T-helper 2 cell treated with Interferon-gamma antibody and Interleukin-4, amounts not matched to agents 100 ng/mL and 5 ng/mL, for 36 hours (primary cell): Measurements from ENCODE around the gene CCDC91. TPM values are rescaled to one million over a fixed set of nuclear protein-coding genes. Genes with fewer than 3 reads are reported as not detected.

ENCODE experiments used
- intact Hi-C: fragments of 100-400 bp; cut with micrococcal nuclease; formaldehyde crosslinking; loops from one replicate; pipeline ENCODE4 v1.15.1; 2023
- total RNA-seq: library from RNA; stranded (reverse); gene quantifications from 2 replicates; pipeline ENCODE4 v1.2.3, GENCODE V29; 2022

CCDC91 gene, protein sequence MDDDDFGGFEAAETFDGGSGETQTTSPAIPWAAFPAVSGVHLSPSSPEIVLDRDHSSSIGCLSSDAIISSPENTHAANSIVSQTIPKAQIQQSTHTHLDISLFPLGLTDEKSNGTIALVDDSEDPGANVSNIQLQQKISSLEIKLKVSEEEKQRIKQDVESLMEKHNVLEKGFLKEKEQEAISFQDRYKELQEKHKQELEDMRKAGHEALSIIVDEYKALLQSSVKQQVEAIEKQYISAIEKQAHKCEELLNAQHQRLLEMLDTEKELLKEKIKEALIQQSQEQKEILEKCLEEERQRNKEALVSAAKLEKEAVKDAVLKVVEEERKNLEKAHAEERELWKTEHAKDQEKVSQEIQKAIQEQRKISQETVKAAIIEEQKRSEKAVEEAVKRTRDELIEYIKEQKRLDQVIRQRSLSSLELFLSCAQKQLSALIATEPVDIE
- total RNA-seq: 16.5 TPM in 2 replicates

DNA sequence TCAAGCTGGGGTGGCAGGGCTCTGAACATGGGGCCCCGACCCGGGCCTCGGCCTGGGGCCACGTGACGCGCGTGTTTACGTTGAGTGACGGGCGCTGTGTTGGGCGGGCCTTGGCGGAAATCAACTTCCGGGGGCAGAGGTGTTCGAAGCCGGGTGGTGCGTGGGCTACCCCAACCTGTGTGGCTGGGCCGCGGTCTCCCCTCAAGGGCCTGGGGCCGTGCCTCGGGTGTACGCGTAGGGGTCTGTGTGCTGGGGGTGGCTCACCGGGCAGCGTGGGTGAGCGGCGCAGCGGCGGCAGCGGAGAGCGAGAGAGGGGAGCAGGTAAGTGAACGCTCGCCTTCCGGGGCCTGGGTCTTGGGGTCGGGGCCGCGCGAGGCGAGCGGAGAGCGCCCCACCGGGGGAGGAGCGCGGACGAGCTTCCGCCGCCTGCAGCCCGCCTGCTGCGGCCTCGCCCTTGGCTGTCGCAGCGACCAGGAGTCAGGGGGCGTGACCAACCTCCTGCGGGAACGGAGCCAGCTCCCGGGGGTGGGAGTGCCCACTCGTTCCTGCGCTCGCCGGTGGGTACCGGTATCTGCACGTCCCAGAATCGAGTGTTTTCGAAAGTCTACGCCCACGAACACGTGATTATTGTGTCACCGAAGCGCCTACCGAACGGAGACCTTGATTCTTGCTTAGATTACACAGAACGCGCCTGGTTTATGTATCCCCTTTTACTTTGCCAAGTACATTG, at the start of gene CCDC91:
TSS of gene CCDC91 (plus strand) at position 136 of the 730 bp plus-strand sequence. CDS start 66,760 bp downstream, outside the sequence.
- intact Hi-C loops: loop anchor here (1.0 to 10.0 kb wide), 7 partner anchors 32 to 1190 kb away; partner anchors contain the start of genes ERGIC2, MRPS35 and PPFIBP1

DNA sequence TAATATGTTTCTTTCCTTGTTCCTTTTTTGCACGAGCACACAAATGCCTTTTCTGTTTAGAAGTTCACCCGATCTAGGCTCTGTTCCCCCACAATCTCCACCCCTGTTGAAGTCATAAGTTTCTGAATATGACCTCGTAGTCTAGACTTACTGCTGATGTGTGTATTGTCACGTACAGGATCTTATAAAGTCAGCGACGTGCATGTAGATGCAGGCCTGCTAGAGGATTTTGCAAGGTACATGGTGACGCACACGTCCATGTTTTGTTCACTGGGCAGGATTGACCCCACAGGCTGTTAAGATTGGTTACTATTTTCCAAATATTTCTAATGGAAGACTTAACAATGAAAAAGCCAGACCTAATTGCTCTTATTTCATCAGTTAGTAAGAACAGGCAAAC, 46.2 kb upstream of the CCDC91 start:
- intact Hi-C loops: no loop called here

DNA sequence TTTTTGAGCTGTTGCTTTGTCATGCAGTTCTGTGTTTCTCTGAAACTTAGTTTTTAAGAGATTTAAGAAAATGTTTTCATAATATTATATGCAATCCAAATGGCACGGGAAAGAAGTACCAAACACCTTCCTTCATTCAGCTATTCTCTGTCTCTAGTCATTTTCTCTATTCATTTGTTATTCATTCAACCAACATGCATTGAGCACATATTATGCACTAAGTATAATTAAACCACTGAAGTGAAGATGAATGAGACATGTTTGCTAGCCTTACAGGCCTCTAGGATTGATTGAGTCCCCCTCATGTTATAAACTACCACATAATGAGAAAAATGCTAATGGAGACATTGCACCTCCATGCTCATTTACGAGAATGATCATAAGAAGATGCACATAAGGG, 45.7 kb upstream of the CCDC91 start:
- intact Hi-C loops: no loop called here

DNA sequence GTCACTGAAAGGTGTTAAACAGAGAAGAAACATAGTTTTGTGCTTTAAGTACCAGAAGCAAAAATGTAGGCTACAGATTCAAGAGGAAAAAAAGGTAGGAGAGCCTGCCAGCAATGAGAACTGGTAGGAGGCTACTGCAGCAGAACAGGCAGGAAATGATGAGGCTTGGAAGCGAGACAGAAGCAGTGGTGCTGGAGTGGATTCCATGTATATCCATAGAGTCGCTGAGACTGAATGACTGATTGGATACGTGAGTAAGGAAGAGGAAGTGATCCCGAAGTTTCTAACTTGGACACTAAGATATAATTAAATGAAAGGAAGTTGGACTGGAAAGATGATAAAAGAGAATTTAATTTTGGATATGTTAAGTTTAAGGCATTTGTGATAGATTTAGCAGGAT, 45.0 kb upstream of the CCDC91 start:
- intact Hi-C loops: no loop called here

DNA sequence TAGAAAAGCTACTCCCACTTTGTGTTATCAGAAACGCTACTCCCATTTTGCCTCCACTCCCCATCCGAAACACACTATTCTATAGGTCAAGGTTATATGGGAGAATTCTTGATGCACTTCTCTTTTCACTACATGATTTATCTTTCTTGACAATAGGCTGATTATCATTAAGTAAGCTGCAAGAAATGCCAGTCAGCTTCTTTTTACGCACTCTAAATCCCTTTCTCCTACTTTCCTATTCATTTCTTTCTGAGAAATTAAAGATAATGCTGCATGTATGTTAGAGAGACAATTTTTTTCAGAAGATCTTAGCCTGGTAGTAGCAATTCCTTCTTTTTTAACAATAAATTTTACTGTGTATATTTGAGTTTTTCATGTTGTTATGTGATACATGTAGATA, 41.0 kb upstream of the CCDC91 start:
- intact Hi-C loops: no loop called here

DNA sequence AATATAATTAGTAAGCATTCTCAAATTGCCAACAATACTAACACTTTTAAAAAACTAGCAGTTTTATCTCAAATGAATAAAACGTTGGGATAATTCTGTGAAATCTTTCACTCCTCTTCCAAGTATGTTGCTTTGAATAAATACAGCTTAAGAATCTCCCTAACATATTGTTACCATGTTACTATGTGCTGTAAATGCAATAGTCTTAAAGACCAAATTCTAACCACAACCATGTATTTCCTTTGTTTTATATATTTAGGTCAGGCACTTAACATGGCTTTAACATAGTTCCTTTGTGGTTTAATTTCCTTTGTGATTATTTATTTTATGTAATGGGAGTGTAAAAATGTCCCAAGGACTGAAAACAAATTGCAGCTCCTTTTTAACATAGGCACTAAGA, 33.9 kb upstream of the CCDC91 start:
- intact Hi-C loops: no loop called here

DNA sequence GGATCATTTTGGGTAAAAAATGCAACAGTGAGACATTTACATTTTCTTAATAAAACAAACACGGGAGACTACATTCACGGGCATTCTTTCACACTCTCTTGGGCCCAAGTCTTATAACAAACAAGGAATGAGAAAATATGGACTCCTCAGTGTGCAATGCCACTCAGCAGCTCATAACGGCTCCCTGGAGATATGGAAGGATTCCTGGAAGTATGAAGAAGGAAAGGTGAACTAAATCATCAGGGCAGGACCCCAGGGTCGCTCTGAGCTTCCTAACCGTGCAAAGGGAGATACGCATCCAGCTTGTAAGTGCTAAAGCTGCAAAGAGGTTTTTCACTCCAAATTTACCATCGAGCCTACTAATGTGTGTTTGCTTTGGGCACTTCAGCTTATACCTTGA, 33.5 kb upstream of the CCDC91 start:
- intact Hi-C loops: no loop called here

DNA sequence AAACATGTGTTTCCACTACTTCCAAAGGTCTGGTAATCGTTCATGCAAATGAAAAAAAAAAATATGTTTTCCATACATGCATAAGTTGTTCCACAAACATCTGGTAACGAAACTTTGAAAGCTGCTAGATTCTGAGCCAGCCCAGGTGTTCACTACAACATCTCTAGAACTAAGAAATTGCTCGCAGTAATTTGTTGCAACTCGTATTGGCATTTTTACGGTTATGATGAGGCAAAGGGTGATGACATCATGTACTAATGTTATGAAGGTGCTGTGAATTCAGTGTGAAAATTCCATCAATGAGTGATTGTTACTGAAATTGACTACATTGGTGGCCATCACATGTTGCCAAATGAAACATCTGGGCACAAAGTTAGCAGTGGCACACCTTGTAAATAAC, 31.9 kb upstream of the CCDC91 start:
- intact Hi-C loops: no loop called here

DNA sequence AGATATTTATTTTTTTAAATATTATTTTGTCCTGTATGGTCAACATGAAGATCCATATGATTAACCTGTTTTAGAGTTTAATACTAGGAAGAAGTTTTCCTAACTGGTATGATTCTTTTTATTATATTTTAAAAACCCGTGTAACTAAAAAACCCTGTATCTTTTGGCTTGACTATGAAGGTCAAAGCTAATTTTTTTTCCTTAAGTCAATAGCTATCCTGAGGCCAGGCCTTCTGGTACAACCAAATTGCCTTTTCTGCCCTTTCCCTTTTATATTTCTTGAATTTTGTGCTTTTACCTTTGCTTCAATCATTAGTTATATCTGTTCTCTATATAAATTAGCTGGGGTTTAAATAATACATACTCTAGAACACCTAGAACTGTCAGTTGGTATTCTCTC, 30.6 kb upstream of the CCDC91 start:
- intact Hi-C loops: no loop called here

DNA sequence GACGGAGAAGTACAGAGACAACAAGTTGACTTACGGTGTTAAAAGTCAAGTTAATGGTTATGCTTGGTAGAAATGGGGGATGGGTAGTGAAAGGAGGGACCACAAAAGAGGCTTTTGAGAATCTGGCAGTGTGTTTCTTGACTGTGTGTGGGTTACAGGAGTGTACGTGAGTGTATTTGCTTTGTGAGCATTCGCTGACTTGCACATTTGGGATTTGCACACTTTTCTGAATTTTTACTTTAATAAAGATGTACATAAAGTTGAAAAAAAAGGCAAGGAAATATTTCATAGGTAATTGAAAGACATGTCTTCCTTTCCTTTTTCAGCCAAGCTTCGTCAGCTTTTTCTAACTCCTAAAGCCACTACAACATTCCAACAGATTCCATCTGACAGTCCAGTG, 28.6 kb upstream of the CCDC91 start:
- intact Hi-C loops: no loop called here

DNA sequence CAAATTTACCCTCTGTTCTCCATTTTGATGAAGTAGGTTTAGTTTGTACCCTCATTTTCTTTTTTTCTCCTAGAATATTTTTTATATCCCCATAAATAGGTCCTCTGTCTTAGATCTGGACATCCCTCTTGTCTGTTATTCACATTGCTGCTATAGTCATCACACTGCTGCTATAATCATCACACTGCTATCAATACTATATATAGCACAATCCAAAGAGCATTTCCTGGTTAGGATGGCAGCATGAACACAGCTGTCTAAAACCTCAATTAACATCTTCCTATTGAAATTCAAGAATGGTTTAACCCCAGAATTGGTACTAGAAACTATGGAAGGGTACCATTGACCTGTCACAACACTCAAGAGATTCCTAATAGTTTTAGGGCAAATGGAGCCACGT, 27.6 kb upstream of the CCDC91 start:
- intact Hi-C loops: no loop called here

DNA sequence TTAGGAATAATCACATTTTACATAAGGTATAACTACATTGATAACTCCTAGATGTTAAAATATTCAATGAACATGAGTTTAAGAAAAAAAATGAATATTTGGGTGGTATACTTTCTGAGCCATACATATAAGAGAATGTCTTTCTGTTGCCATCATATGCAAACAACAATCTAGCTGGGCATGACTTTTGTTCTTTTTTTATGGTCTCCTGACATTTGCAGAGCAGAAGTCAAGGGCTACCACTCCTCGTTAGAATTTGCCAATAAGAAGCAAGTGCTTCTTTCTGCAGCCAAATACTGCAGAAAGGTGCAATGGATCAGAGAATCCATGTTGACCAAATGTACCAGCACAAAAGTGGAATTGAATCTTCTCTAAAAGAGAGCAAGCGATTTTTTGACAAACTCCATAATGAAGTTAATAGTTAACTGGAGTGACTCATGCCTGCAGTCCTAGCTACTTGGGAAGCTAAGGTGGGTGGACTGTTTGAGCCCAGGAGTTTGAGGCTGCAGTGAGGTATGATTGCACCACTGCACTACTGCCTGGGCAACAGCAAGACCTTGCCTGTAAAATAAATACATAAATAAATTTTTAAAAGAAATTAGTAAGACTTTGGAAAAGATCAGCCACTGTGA, 25.5 kb upstream of the CCDC91 start:
- intact Hi-C loops: no loop called here

DNA sequence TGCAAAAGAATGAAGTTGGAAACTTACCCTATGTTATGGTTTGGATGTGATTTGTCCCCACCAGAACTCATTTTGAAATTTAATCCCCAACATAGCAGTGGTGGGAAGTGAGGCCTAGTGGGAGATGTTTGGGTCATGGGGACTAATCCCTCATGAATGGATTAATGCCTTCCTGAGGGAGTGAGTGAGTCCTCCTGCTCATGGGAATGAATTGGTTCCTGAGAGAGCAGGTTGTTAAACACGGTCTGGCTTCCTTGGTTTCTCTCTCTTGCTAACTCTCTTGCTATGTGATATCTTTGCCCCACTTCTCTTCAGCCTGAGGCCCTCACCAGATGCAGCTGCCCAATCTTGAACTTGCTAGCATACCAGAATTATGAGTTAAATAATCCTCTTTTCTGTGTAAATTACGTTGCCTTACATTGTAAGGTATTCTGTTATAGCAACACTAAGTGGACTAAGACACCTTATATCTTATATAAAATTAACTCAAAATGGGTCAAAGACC, 22.2 kb upstream of the CCDC91 start:
- intact Hi-C loops: no loop called here

DNA sequence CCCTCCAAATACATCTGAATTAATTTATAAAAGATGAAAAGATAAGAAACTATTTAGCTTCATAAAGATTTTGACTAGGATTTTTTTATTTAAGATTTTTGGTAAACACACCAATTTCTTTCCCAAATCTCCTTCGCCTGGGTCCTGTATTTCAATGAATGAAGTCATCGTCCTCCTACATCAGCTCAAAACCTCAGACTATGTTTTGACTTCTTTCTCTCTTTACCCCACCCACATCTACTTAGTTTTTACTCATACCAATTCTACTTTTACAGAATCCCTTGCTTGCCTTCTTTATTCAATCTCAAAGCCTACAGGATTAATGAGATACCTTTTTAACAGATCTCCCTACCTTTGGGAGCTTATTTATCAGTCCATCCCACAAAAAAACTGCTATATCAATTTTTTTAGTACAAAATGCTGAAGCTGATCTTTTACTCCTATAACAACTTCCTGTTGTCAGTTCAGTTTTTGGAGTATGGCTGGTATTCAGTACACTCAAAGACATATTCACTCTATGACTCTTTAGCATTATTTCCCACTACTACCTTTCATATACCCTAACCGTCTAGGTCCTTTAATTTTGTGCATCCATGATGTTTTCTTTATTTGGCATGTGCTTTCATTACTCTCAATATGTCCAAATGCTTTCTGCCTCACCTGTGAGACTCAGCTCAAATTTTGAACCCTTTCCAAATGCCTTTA, 18.7 kb upstream of the CCDC91 start:
- intact Hi-C loops: no loop called here

DNA sequence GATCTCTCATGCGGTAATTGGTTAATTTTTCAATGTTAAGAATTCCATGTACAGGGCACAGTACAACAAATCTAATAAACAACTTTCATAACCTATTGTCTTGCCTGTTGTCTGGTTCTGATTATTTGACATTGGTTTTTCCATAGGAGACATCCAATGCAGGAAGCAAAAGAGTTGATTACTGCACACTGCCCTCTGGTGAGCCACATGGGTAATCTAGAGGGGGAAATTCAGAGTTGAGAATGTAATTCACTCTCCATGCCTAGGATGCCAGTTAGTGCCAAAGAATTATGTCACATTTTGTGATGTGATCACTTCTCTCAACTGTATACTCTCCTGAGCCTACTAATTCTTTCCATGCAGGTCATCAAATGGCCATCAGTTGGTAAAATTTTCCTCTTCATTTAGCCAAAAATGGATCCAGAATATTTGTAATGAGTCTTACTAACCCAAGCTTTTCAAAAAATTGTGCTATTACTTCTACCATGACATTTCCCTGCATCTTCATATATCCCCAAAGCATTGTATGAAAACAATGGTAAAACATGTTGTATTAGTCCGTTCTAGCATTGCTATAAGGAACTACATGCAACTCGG, 17.7 kb upstream of the CCDC91 start:
- intact Hi-C loops: no loop called here

DNA sequence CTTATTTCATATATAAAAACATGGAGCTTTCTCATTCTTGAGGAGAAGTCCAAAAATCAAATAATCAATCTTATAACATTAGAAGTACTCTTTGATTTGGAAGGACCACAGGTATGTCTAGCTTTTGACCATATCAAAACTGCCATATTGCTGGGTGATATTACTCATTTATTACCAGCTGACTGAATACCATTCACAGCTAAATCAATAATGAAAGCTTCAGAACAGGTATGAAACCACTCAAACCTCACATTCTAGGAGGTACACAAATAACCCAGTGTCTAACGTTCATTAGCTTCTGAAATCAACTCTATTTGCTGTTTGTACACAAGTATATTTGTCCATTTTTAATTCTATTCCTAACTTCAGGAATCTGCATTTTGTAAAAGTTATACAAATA, 16.8 kb upstream of the CCDC91 start:
- intact Hi-C loops: no loop called here

DNA sequence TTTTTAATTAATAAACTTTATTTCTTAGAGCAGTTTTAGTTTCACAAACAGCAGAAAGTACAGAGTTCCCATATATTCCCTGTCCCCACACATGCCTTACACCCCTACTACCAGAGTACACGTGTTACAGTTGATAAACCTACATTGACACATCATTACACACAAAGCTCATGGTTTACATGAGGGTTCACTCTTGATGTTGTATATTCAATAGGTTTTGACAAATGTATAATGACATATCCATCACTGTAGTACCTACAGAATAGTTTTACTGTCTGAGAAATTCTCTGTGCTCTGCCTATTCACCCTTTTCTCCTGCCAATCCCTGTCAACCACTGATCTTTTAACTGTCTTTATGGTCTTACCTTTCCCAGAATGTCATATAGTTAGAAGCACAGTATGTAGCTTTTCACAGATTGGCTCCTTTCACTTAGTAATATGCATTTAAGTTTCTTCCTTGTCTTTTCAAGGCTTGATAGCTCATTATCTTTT, 15.1 kb upstream of the CCDC91 start:
- intact Hi-C loops: no loop called here

DNA sequence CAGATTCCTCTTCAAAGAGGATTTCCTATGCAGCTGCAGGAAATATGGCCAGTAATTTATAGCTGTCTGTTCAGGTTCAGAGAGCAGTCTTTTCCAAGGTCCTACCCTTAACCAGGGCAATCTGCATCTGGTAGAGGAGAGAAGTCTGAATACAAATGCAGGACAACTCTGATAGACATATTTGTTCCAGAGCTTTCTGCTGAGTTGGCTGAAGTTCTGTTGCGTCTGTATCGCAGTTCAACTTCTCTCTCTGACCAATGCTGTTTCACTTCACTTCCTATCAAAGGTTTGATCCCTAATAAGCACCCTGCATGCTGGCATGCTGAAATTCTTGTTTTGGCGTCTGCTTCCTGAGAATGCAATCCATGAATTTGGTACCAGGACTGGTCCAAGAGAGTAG, 14.0 kb upstream of the CCDC91 start:
- intact Hi-C loops: no loop called here

DNA sequence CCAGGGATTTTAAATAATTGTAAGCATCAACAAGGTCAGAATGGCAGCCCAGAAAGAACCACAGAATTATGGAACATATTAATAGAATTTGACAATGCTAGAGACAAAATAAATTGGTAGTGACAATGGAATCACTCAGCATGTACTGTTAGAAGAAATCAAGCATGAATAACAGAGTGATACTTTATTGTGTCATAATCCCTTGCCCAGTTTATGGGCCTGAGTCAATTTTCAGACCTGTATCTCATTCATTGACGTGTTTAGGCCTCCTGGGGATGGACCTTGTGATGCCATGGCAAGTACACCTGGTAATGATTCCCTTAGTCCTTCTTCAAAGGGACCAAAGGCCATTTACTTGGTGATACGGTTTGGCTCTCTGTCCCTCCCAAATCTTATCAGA, 12.8 kb upstream of the CCDC91 start:
- intact Hi-C loops: no loop called here

DNA sequence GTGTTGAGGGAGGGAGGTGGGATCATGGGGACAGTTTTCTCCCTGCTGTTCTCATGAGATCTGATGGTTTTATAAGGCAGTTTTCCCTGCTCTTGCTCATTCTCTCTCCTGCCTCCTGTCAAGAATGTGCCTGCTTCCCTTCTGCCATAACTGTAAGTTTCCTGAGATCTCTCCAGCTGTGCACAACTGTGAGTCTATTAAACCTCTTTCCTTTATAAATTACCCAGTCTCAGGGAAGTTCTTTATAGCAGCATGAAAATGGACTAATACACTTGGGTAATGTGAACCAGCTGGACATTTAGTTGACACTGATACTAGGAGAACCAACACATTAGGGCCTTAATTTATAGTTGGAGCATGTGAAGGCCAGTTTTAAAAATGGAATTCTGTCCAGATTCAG, 12.4 kb upstream of the CCDC91 start:
- intact Hi-C loops: no loop called here

DNA sequence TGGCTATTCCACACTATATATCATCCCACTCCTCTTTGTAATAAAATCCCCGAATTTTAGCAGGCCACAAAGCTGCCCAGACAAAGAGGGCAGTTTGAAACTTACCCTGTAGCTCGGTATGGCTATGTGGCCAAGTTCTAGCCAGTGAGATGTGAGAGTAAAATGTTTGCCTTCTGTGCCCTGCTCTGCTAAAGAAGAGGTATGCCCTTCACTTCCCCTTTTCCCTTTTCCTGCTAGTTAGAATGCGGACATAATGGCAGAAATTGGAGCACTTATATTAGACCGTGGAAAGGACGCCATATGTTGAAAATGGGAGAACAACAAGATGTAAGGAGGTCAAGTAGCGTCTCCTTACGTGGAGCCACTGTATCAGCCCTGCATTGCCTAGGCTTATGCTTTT, 11.5 kb upstream of the CCDC91 start:
- intact Hi-C loops: no loop called here
